HCT116 (cell line): ENCODE data around the gene GOLGA5. TPM values are rescaled to one million over a fixed set of nuclear protein-coding genes. Genes with fewer than 3 reads are reported as not detected.

Experiments used
- ATAC-seq: fragments of 200-7000 bp; cut with Tn5 transposase; 2 replicates; pipeline ENCODE4 v1.9.1; 2020; ENCODE audit warnings: mild to moderate bottlenecking, moderate library complexity
- BruUV-seq: library from RNA; stranded (reverse); fragments of 400-500 nt; replicated peaks from 2 replicates; lab custom pipeline; 2021; lab: Mats Ljungman, UMichigan
- CTCF ChIA-PET: fragments of 300-600 bp; sonication (Branson Sonifier 250); formaldehyde crosslinking; loops from one replicate; lab custom pipeline; 2021; ENCODE audit warnings: antibody characterized with exemption; lab: Charles Lee
- POLR2A ChIA-PET: fragments of 300-600, 350-600 bp; sonication (Branson Sonifier 250); formaldehyde crosslinking; loops from one replicate; lab custom pipeline; 2021; ENCODE audit warnings: antibody characterized with exemption; lab: Charles Lee
- RAD21 ChIA-PET, 2 experiments: fragments of 300-600 bp; sonication (Branson Sonifier 250); formaldehyde crosslinking; loops; one replicate each; lab custom pipeline; 2023; ENCODE audit warnings: low total read pairs in 2 of 2; ENCODE audit not compliant: uncharacterized antibody in 2 of 2, unreplicated experiment in 2 of 2, low non-redundant PET in 1 of 2; lab: Charles Lee
- DNase-seq: peaks from one replicate; pipeline ENCODE4 v3.0.0-alpha.2; 2010; ENCODE audit warnings: low read depth, low spot score
- H2AFZ ChIP-seq: fragments of 200-600 bp; shearing (Covaris generic), sonication (generic); 2 replicates; pipeline ENCODE4 v1.6.1; 2017; ENCODE audit warnings: low read depth, mixed run types, mixed read lengths, antibody characterized with exemption, low read length; ENCODE audit not compliant: poor library complexity, severe bottlenecking
- H3K27ac ChIP-seq: 2 replicates; pipeline ENCODE4 v1.5.1; 2012; ENCODE audit warnings: low read depth, low read length
- H3K27me3 ChIP-seq: fragments of 200-600 bp; sonication (generic); 2 replicates; pipeline ENCODE4 v1.6.1; 2016; ENCODE audit warnings: mixed run types, low read length, mixed read lengths; ENCODE audit not compliant: insufficient read depth
- H3K36me3 ChIP-seq, 2 experiments: fragments of 200-500 bp in 1 of 2; fragments of 200-600 bp in 1 of 2; sonication (Bioruptor generic) in 1 of 2; sonication (generic) in 1 of 2; 2 replicates each; pipeline versions ENCODE4 v1.5.1 to v1.6.1; 2014 to 2016; ENCODE audit warnings: low read length in 2 of 2, inconsistent platforms in 1 of 2, mixed read lengths in 1 of 2, mixed run types in 1 of 2; ENCODE audit not compliant: insufficient read depth in 2 of 2, control insufficient read depth in 1 of 2
- H3K4me1 ChIP-seq, 2 experiments: fragments of 200-600 bp in 1 of 2; sonication (generic) in 1 of 2; 2 replicates each; pipeline versions ENCODE4 v1.5.1 to v1.6.1; 2012 to 2017; ENCODE audit warnings: low read length in 2 of 2, inconsistent platforms in 1 of 2, mild to moderate bottlenecking in 1 of 2, mixed read lengths in 1 of 2, mixed run types in 1 of 2, moderate library complexity in 1 of 2; ENCODE audit not compliant: insufficient read depth in 2 of 2, control insufficient read depth in 1 of 2
- H3K4me2 ChIP-seq: fragments of 200-600 bp; sonication (generic); 2 replicates; pipeline ENCODE4 v1.6.1; 2017; ENCODE audit warnings: mixed run types, low read length, mixed read lengths
- H3K4me3 ChIP-seq, 2 experiments: fragments of 200-600 bp in 1 of 2; sonication (generic) in 1 of 2; replicated peaks in 1 of 2; 2 replicates each; pipeline ENCODE4 v1.5.1; 2011 to 2016; ENCODE audit warnings: low read length in 2 of 2, control low read depth in 1 of 2, low read depth in 1 of 2, mild to moderate bottlenecking in 1 of 2, mixed read lengths in 1 of 2, mixed run types in 1 of 2
- H3K79me2 ChIP-seq: fragments of 200-600 bp; sonication (generic); 2 replicates; pipeline ENCODE4 v1.6.1; 2017; ENCODE audit warnings: mild to moderate bottlenecking, mixed run types, low read length, moderate library complexity, mixed read lengths; ENCODE audit not compliant: insufficient read depth
- H3K9ac ChIP-seq: fragments of 200-600 bp; sonication (generic); 2 replicates; pipeline ENCODE4 v1.6.1; 2016; ENCODE audit warnings: low read length, mixed read lengths
- H3K9me2 ChIP-seq: fragments of 200-600 bp; sonication (generic), shearing (Covaris generic); 2 replicates; pipeline ENCODE4 v1.6.1; 2017; ENCODE audit warnings: mixed run types, mild to moderate bottlenecking, moderate library complexity; ENCODE audit not compliant: insufficient read depth
- H3K9me3 ChIP-seq, 2 experiments: fragments of 200-500 bp in 1 of 2; fragments of 200-600 bp in 1 of 2; sonication (Bioruptor generic) in 1 of 2; sonication (generic) in 1 of 2; 2 replicates each; pipeline ENCODE4 v1.6.1; 2014 to 2017; ENCODE audit warnings: low read length in 2 of 2, mixed read lengths in 2 of 2, inconsistent platforms in 1 of 2, low read depth in 1 of 2, mild to moderate bottlenecking in 1 of 2, mixed run types in 1 of 2, moderate library complexity in 1 of 2; ENCODE audit not compliant: control insufficient read depth in 1 of 2, insufficient read depth in 1 of 2
- H4K20me1 ChIP-seq: fragments of 200-600 bp; sonication (generic), shearing (Covaris generic); 2 replicates; pipeline ENCODE4 v1.6.1; 2017; ENCODE audit warnings: mixed run types, mild to moderate bottlenecking, moderate library complexity; ENCODE audit not compliant: insufficient read depth
- CBX3 ChIP-seq: IDR thresholded peaks from 2 replicates; pipeline ENCODE4 v1.6.1; 2012; ENCODE audit warnings: low read depth
- EGR1 ChIP-seq: IDR thresholded peaks from 2 replicates; pipeline ENCODE4 v1.6.1; 2012; ENCODE audit warnings: low read depth
- EZH2phosphoT487 ChIP-seq: fragments of 200-600 bp; IDR thresholded peaks from 2 replicates; pipeline ENCODE4 v1.6.1; 2018; ENCODE audit warnings: antibody characterized with exemption, borderline replicate concordance
- FOSL1 ChIP-seq: IDR thresholded peaks from 2 replicates; pipeline ENCODE4 v1.6.1; 2012; ENCODE audit warnings: low read depth
- JUND ChIP-seq: IDR thresholded peaks from 2 replicates; pipeline ENCODE4 v1.6.1; 2012
- POLR2AphosphoS5 ChIP-seq: IDR thresholded peaks from 2 replicates; pipeline ENCODE4 v1.6.1; 2011; ENCODE audit warnings: mild to moderate bottlenecking, low read depth, low read length, moderate library complexity
- RAD21 ChIP-seq: IDR thresholded peaks from 2 replicates; pipeline ENCODE4 v1.6.1; 2012; ENCODE audit warnings: low read depth, mild to moderate bottlenecking
- SIN3A ChIP-seq: IDR thresholded peaks from 2 replicates; pipeline ENCODE4 v1.6.1; 2012; ENCODE audit warnings: low read depth
- SP1 ChIP-seq: IDR thresholded peaks from 2 replicates; pipeline ENCODE4 v1.6.1; 2012; ENCODE audit warnings: low read depth
- TCF7L2 ChIP-seq: IDR thresholded peaks from 2 replicates; pipeline ENCODE4 v1.7.0; 2011; ENCODE audit warnings: borderline replicate concordance, inconsistent platforms; ENCODE audit not compliant: insufficient read depth, insufficient read length; ENCODE audit errors: extremely low read depth
- YY1 ChIP-seq: IDR thresholded peaks from 2 replicates; pipeline ENCODE4 v1.6.1; 2011; ENCODE audit warnings: low read length, low read depth, moderate library complexity, mild to moderate bottlenecking; ENCODE audit not compliant: insufficient replicate concordance; ENCODE audit errors: extremely low read depth
- ZFX ChIP-seq: fragments of 450-650 bp; IDR thresholded peaks from 2 replicates; pipeline ENCODE4 v1.6.1; 2017
- ZNF274 ChIP-seq: fragments of 200-500 bp; sonication (Bioruptor generic); IDR thresholded peaks from 2 replicates; pipeline ENCODE4 v1.6.1; 2014; ENCODE audit warnings: mild to moderate bottlenecking, low read depth, low read length, inconsistent platforms
- intact Hi-C: fragments of 100-400 bp; cut with micrococcal nuclease; formaldehyde crosslinking; loops from 2 replicates; pipeline ENCODE4 v1.10.0; 2022
- total RNA-seq: library from RNA; stranded (reverse); gene quantifications from one replicate; pipeline ENCODE4 v1.2.1, GENCODE V29; 2021; ENCODE audit not compliant: unreplicated experiment

GOLGA5 gene
- total RNA-seq, 1 experiment from 2014 or later = 24.4 TPM

- no peak overlapping the region for H3K27ac ChIP-seq
- TF ChIP-seq POLR2AphosphoS5 (no peak), SP1 (no peak), YY1 (no peak), TCF7L2 (no peak)
- TF ChIP-seq, all 23 proteins: peak for 0
- POLR2A ChIA-PET = no interaction called here
- no peaks in the 10 kb centered on the region for H3K36me3 ChIP-seq
- no peak overlapping the region for H3K4me3 ChIP-seq
- H3K27me3 ChIP-seq = peaks cover 17% of the 10 kb centered on the region
- no peaks in the 10 kb centered on the region for H3K9me3 ChIP-seq
- H3K9me2 ChIP-seq = no peaks in the 10 kb centered on the region
- DNase-seq (no peak), ATAC-seq (no peak)
- RAD21 ChIA-PET = no interaction called here
- H2AFZ ChIP-seq = no peak overlapping the region
- no TSS peak for BruUV-seq
- no peaks in the 10 kb centered on the region for H3K79me2 ChIP-seq
- no peaks in the 10 kb centered on the region; a peak in 2 of 4 replicates for H3K4me1 ChIP-seq
- H3K4me2 ChIP-seq = no peak overlapping the region
- intact Hi-C loops = no loop called here
- no peak overlapping the region for H3K9ac ChIP-seq
- CTCF ChIA-PET = no interaction called here
- H4K20me1 ChIP-seq = no peaks in the 10 kb centered on the region
Observed at GRCh38 chr14:92885279-92886061, 91.4 kb downstream of the GOLGA5 start.

GRCh38 chr14:92886337-92886736 is 92.2 kb downstream of the GOLGA5 start:
- no peak overlapping the region for H2AFZ ChIP-seq
- CTCF ChIA-PET = no interaction called here
- intact Hi-C loops = no loop called here
- POLR2A ChIA-PET = no interaction called here
- no peak for TF ChIP-seq SP1
- no peak for TF ChIP-seq SIN3A
- no peak for TF ChIP-seq TCF7L2
- no peak for TF ChIP-seq YY1
- no peak for TF ChIP-seq ZFX
- no peak for TF ChIP-seq JUND
- TF ChIP-seq ZNF274 = no peak
- TF ChIP-seq EGR1 = no peak
- TF ChIP-seq FOSL1 = no peak
- no peak for TF ChIP-seq POLR2AphosphoS5
- no peak for TF ChIP-seq EZH2phosphoT487
- TF ChIP-seq CBX3 = no peak
- TF ChIP-seq RAD21 = no peak
- no peaks in the 10 kb centered on the region for H3K9me3 ChIP-seq
- no peaks in the 10 kb centered on the region for H3K4me1 ChIP-seq
- no peak overlapping the region for H3K9ac ChIP-seq
- H3K4me3 ChIP-seq = no peak overlapping the region
- no peaks in the 10 kb centered on the region for H3K9me2 ChIP-seq
- BruUV-seq = no TSS peak
- no peaks in the 10 kb centered on the region for H3K79me2 ChIP-seq
- H4K20me1 ChIP-seq = no peaks in the 10 kb centered on the region
- DNase-seq (no peak), ATAC-seq (no peak)
- H3K36me3 ChIP-seq = no peaks in the 10 kb centered on the region
- RAD21 ChIA-PET = no interaction called here
- H3K27ac ChIP-seq = no peak overlapping the region
- H3K4me2 ChIP-seq = no peak overlapping the region
- peaks cover 17% of the 10 kb centered on the region for H3K27me3 ChIP-seq
